Activated naive CD4-positive, alpha-beta T cell treated with anti-CD3 and anti-CD28 coated beads, Interleukin-2, amount 50 U/mL, for 24 hours (primary cell): ENCODE measurements around the gene KCTD14.
"Not testable (repeated sequence)": the region's sequence is repeated elsewhere in the genome, so short reads cannot be mapped to it uniquely, and the experiment has no call there.

Experiments used
- H3K27ac Mint-ChIP-seq: one replicate; pipeline ENCODE4 v1.8.0; 2021; ENCODE audit warnings: mild to moderate bottlenecking, mixed read lengths
- H3K27me3 Mint-ChIP-seq: one replicate; pipeline ENCODE4 v1.8.0; 2021; ENCODE audit warnings: mixed read lengths
- H3K36me3 Mint-ChIP-seq: one replicate; pipeline ENCODE4 v1.8.0; 2021; ENCODE audit warnings: mixed read lengths
- H3K4me1 Mint-ChIP-seq: one replicate; pipeline ENCODE4 v1.8.0; 2021; ENCODE audit warnings: mixed read lengths
- H3K4me3 Mint-ChIP-seq: one replicate; pipeline ENCODE4 v1.8.0; 2021; ENCODE audit warnings: mild to moderate bottlenecking, mixed read lengths
- H3K9me3 Mint-ChIP-seq: one replicate; pipeline ENCODE4 v1.8.0; 2021; ENCODE audit warnings: mixed read lengths

KCTD14 gene

DNA sequence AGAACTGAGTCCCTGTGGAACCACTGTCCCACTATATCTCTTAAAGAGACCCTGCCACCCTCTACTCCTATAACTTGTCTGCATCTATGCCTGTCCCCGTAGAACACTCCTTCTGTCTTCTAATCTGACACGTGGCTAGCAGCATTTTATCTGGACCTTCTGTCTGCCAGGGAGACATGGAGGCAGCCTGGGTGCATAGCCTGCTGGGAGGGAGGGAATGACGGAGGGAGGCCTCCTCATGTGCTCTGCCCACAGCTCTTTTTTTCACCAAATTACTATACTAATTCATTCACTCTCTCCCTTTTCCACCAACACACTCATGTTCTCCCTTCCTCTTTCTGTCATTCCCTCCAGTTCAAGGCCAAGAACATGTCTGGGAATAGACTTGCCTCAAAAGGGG, 33.0 kb upstream of the KCTD14 start:
- H3K4me1 Mint-ChIP-seq = no peaks in the 10 kb centered on the region
- H3K27me3 Mint-ChIP-seq = no peaks in the 10 kb centered on the region
- no peak overlapping the region for H3K27ac Mint-ChIP-seq
- no peaks in the 10 kb centered on the region for H3K36me3 Mint-ChIP-seq
- no peak overlapping the region for H3K4me3 Mint-ChIP-seq
- H3K9me3 Mint-ChIP-seq = no peaks in the 10 kb centered on the region

DNA sequence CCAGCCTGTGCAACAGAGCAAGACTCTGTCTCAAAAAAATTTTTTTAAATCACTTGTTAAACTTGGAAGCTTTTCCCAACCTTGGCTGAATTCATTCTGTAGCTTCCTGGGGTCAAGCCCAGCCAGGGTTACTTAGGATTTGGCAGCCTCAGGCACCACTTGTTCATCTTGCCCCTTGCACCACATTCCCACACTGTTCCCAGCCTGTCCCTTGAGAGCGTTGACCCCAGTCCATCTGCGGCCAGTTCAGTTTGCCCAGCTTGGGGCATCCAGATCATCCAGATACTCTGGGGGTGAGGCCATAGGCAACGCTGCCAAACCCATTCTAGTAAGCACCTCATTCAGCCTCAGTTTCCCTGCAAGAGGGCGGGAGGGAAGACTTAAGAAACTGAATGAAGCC, 31.9 kb upstream of the KCTD14 start:
- no peaks in the 10 kb centered on the region for H3K4me1 Mint-ChIP-seq
- H3K9me3 Mint-ChIP-seq = no peaks in the 10 kb centered on the region
- H3K4me3 Mint-ChIP-seq = no peak overlapping the region
- H3K27me3 Mint-ChIP-seq = no peaks in the 10 kb centered on the region
- no peak overlapping the region for H3K27ac Mint-ChIP-seq
- H3K36me3 Mint-ChIP-seq = no peaks in the 10 kb centered on the region

DNA sequence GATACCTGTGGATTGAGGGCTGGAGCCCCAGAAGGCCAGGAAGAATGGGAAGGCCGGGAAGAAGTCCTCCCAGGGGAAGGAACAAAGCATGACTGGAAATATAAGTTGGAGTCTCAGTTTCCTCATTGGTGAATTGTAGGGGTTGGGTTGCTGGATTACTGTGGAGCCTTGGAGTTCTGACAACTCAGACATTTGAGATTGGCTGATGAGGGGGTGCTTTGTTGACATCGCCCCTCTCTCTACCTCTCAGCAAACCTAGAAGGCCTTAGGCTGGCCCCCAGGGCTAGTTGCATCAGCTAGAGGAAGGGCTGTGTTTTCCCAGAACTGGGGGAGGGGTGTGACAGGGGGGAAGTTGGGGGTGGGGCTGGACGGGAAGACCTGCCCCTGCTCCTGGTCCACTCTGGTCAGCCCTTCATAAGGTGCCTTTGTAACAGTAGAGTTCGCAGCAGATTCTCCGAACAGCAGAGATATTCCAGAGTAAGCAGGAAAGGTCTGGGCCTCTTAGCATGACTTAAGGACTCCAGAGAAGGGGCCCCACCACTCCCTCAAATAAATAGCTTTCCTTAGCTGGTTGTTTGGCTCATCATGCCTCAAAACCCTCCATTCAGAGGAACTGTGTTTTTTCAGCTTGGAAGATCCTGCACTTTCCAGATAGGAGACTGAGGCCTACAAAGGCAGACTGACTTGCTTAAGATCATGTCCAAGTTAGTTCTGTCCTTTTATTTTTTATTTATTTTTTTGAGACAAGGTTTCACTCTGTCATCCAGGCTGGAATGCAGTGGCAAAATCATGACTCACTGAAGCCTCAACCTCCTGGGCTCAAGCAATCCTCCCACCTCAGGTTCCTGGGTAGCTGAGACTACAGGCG, 28.1 kb upstream of the KCTD14 start:
- Mint-ChIP-seq H3K27ac (no peak overlapping the region), H3K4me3 (no peak overlapping the region), H3K36me3 (no peaks in the 10 kb centered on the region)

DNA sequence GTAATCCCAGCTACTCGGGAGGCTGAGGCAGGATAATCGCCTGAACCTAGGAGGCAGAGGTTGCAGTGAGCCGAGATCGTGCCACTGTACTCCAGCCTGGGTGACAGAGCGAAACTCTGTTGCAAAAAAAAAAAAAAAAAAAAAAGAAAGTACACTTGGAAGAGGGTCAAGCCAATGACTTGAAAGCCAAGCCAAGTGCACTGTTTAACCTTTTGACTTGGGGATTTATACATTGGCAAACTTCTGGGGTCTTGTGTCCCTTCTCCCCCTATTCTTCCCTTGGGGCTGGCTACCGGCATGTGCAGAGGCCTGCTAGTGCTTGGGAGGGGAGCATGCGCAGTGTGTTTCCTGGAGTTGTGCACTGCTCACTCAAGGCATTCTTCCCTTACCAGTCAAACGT, 26.3 kb upstream of the KCTD14 start:
- Mint-ChIP-seq H3K27me3 (no peaks in the 10 kb centered on the region), H3K4me1 (peaks cover 11% of the 10 kb centered on the region), H3K4me3 (no peak overlapping the region), H3K9me3 (no peaks in the 10 kb centered on the region), H3K36me3 (no peaks in the 10 kb centered on the region), H3K27ac (no peak overlapping the region)

More for the DNA sequence above, 28.1 kb upstream of the KCTD14 start:
- H3K9me3 Mint-ChIP-seq = no peaks in the 10 kb centered on the region
- peaks cover 3% of the 10 kb centered on the region for H3K4me1 Mint-ChIP-seq
- no peaks in the 10 kb centered on the region for H3K27me3 Mint-ChIP-seq

DNA sequence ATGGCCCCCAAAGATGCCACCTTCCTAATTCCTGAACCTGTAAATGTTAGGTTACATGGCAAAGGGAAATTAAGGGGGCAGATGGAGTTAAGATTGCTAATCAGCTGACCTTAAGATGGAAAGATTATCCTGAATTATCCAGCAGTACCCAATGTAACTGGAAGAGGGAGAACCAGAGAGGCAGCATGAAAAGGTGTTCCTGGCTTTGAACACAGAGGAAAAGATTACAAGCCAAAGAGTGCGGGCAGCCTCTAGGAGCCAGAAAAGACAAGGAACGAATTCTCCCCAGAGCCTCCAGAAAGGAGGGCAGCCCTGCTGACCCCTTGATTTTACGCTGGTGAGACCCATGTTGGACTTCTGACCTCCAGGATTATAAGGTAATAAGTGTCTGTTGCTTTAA, 25.5 kb upstream of the KCTD14 start:
- Mint-ChIP-seq H3K9me3 (no peaks in the 10 kb centered on the region), H3K27me3 (no peaks in the 10 kb centered on the region), H3K4me1 (peaks cover 11% of the 10 kb centered on the region), H3K27ac (no peak overlapping the region), H3K36me3 (no peaks in the 10 kb centered on the region), H3K4me3 (no peak overlapping the region)

DNA sequence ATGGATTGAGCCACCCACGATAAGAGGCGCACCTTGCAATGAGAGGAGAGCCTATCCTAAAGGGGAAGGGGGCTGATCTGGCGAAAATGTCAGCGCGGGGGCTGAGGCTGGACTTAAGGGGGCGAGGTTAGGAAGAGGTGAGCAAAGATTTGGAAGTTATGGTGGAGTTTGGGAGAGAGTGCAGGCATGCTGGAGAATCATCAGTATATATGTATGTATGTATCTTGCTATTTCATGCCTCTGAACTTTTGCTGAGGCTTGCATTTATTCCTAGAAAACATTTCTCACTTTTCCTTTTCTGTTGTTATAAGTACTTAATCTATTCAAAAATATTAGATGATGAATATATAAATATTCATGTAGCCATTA, 23.4 kb upstream of the KCTD14 start:
- Mint-ChIP-seq H3K4me3 (no peak overlapping the region), H3K9me3 (no peaks in the 10 kb centered on the region), H3K27ac (no peak overlapping the region), H3K36me3 (no peaks in the 10 kb centered on the region), H3K27me3 (no peaks in the 10 kb centered on the region), H3K4me1 (peaks cover 11% of the 10 kb centered on the region)

DNA sequence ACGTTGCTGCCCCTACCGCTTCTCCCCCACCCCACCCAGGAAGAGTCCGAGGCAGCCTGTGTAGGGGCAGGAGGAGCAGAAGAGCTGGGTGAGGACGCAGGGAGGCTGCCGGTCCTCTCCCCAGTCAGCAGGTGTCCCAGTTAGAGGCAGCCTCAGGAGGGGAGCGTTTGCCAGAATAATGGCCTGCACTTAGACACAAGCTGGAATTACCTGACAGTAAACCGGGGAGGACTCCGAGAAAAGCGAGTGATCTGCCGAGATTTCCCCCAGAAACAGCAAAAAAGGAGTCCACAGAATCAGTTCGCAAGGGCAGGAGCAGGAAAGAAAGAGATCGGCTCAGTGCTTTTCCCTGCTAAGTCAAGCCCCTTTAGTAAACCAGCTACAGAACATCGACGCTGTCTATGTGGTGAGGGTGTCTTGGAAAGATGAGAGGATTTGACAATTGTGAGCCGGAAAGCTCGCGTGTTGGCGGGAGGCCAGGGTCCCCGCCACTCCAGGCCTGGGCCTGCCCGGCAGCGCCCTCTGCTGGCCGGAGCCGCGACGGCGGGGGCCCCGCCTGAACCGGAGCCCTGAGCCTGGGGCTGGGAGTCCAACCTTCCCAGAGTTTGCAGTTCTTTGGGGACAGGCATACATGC, 22.9 kb upstream of the KCTD14 start:
- Mint-ChIP-seq H3K4me3 (peak overlapping the region; percentile 62), H3K27me3 (no peaks in the 10 kb centered on the region), H3K36me3 (no peaks in the 10 kb centered on the region), H3K9me3 (no peaks in the 10 kb centered on the region), H3K27ac (no peak overlapping the region), H3K4me1 (peaks cover 11% of the 10 kb centered on the region)

DNA sequence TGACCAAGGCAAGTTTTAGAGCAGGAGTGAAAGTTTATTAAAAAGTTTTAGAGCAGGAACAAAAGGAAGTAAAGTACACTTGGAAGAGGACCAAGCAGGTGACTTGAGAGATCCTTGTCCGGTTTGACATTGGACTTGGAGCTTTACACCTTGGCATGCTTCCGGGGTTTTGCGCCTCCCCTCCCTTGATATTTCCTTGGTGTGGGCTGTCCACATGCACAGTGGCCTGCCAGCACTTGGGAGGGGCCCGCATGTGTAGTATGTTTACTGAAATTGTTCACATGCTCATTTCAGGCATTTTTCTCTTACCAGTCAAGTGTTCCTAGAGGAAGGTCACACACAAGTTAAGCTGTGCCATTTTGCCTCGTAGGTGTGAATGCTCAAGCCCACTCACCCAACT, 21.6 kb upstream of the KCTD14 start:
- Mint-ChIP-seq H3K9me3 (no peaks in the 10 kb centered on the region), H3K4me3 (no peak overlapping the region), H3K27me3 (no peaks in the 10 kb centered on the region), H3K27ac (no peak overlapping the region), H3K36me3 (no peaks in the 10 kb centered on the region), H3K4me1 (peaks cover 19% of the 10 kb centered on the region)

DNA sequence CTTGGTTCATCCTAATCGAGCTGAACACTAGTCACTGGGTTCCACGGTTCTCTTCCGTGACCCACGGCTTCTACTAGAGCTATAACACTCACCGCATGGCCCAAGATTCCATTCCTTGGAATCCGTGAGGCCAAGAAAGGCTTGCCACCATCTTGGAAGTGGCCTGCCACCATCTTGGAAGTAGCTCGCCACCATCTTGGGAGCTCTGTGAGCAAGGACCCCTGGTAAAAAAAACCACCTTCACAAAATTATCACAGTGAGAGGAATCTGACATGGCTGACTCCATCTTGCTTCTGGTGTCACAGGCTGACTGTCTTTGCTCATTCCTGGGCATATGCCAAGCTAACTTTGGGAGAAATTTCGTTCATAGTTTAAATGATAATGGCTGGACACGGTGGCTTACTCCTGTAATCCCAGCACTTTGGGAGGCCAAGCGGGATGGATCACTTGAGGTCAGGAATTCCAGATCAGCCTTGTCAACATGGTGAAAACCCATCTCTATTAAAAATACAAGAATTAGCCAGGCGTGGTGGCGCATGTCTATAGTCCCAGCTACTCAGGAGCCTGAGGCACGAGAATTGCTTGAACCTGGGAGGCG, 18.9 kb upstream of the KCTD14 start:
- Mint-ChIP-seq H3K27me3 (no peaks in the 10 kb centered on the region), H3K27ac (no peak overlapping the region), H3K4me3 (no peak overlapping the region), H3K4me1 (peaks cover 22% of the 10 kb centered on the region), H3K36me3 (no peaks in the 10 kb centered on the region), H3K9me3 (no peaks in the 10 kb centered on the region)

DNA sequence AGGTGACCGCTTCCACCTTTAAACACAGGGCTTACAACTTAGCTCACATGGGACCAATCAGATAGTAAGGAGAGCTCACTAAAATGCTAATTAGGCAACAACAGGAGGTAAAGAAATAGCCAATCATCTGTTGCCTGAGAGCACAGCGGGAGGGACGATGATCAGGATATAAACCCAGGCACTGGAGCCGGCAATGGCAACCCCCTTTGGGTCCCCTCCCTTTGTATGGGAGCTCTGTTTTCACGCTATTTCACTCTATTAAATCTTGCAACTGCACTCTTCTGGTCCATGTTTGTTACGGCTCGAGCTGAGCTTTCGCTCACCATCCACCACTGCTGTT, 18.3 kb upstream of the KCTD14 start:
- H3K4me1 Mint-ChIP-seq = peaks cover 21% of the 10 kb centered on the region
- H3K27ac Mint-ChIP-seq, H3K36me3 Mint-ChIP-seq, H3K27me3 Mint-ChIP-seq, H3K4me3 Mint-ChIP-seq, H3K9me3 Mint-ChIP-seq: not testable (repeated sequence)

DNA sequence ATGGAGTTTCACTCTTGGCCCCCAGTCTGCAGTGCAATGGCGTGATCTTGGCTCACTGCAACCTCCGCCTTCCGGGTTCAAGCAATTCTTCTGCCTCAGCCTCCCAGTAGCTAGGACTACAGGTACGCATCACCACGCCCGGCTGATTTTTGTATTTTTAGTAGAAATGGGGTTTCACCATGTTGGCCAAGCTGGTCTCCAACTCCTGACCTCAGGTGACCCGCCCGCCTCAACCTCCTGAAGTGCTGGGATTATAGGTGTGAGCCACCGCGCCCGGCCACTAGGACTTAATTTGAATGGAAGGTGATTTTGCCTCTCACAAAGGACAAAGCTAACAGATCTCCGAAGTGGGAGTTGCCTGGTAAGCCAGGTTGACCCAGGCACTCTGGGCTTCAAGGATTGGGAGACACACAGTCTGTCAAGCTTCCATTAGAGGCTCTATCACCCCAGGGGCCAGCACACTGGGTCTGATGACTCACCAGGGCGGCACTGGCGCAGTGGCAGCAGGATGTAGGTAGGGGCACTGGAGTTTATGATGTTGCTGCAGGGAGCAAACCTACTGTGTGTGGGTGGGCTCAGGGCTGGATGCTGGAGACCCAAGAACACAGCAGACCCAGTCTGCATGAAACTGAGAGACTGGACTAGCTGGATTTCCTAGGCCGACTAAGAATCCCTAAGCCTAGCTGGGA, 17.8 kb upstream of the KCTD14 start:
- Mint-ChIP-seq H3K27me3 (no peaks in the 10 kb centered on the region), H3K36me3 (no peaks in the 10 kb centered on the region), H3K9me3 (no peaks in the 10 kb centered on the region), H3K4me3 (no peak overlapping the region), H3K27ac (no peak overlapping the region), H3K4me1 (peaks cover 16% of the 10 kb centered on the region)

DNA sequence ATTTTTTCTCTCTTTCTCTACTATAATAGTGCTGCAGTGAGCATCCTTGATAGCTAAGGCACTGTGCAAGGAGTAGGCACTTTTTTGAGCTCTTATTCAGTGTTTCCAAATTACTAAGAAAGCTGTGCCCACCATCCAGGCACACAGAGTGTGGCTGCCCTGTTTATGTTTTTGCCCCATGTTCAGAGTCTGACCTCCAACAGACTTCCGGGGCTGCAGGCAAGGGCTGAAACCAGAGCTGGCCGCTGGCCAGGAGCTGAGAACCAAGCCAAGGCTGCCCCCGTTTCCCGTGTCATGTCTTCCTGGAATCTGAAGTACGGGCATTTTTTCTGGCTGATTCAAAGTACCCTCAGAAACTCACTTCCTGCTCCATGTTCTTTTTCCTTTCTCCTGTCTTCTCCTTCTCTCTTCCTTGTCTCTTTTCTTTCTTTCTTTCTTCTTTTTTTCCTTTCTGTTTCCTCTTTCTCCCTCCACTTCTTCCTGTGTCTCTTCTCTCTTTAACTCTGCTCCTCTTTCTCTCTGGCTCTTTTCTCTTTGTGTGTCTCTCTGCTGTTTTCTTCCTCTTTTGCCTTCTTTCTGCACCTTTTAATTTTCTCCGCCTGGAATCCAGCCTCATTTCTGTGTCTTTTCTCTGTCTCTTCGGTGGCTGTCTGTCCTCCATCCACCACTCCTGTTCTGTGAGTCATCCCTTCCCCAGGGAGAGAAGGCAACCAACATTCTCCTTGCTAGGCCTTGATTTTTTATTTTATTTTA, 17.0 kb upstream of the KCTD14 start:
- peaks cover 11% of the 10 kb centered on the region for H3K4me1 Mint-ChIP-seq
- no peak overlapping the region for H3K4me3 Mint-ChIP-seq
- H3K9me3 Mint-ChIP-seq = no peaks in the 10 kb centered on the region
- H3K36me3 Mint-ChIP-seq = no peaks in the 10 kb centered on the region
- H3K27ac Mint-ChIP-seq = peak overlapping the region; percentile 81
- H3K27me3 Mint-ChIP-seq = no peaks in the 10 kb centered on the region

DNA sequence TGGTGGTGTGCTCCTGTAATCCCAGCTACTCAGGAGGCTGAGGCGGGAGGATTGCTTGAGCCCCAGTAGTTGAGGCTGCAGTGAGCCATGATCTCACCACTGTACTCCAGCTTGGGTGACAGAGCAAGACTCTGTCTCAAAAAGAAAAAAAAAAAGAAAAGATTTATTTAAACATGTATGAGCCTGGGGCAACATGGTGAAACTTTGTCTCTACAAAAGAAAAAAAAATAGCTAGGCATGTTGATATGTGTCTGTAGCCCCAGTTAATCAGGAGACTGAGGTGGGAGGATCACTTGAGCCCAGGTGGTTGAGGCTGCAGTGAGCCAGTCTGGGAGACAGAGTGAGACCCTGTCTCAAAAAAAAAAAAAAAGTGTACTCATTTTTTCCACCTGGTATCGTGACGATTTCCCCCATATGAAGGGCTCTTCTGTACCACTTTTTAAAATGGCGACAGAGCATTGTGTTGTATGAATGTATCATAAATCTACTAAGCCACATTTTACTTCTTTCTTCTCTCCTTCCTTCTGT, 16.4 kb upstream of the KCTD14 start:
- Mint-ChIP-seq H3K4me1 (peaks cover 11% of the 10 kb centered on the region), H3K9me3 (no peaks in the 10 kb centered on the region), H3K4me3 (no peak overlapping the region), H3K27ac (peak overlapping the region; percentile 81), H3K36me3 (no peaks in the 10 kb centered on the region), H3K27me3 (no peaks in the 10 kb centered on the region)

DNA sequence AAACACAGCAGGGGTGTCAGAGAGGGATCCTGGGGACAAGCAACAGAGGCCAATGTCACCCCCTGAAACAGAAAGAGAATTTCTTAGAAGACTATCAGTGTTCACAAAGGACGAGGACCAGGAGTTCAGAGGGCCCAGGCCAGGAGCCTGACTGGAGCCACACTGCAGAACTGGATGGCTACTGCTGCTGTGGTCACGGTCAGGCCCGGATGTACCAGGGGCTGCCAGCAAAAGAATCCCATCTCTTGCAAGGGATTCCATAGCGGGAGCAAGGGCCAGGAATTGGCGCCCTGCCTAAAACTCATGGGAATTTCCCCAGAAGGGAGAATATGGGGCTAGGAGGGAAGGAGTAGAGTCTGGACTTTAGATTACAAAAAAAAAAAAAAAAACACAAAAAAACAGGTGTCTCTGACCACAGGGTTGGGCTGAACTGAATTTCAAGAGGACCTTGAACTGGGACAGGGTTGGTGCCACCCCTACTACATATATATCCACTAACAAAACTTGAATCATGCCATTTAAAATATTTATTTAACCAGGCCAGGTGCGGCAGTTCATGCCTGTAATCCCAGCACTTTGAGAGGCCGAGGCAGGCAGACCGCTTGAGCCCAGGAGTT, 15.7 kb upstream of the KCTD14 start:
- Mint-ChIP-seq H3K27me3 (no peaks in the 10 kb centered on the region), H3K36me3 (no peaks in the 10 kb centered on the region), H3K9me3 (no peaks in the 10 kb centered on the region), H3K4me1 (peaks cover 11% of the 10 kb centered on the region), H3K4me3 (no peak overlapping the region), H3K27ac (no peak overlapping the region)
